NT2/D1 (cell line): Measurements from ENCODE around the gene KANK2.

Experiments
- SUZ12 ChIP-seq: IDR thresholded peaks from 2 replicates; pipeline ENCODE4 v1.6.1; 2011; ENCODE audit not compliant: insufficient read length, insufficient read depth; ENCODE audit errors: extremely low read depth
- YY1 ChIP-seq: IDR thresholded peaks from 2 replicates; pipeline ENCODE4 v1.6.1; 2011; ENCODE audit not compliant: insufficient read length, insufficient read depth
- ZNF274 ChIP-seq: IDR thresholded peaks from 2 replicates; pipeline ENCODE4 v1.6.1; 2011; ENCODE audit warnings: mild to moderate bottlenecking, low read depth, low read length

DNA sequence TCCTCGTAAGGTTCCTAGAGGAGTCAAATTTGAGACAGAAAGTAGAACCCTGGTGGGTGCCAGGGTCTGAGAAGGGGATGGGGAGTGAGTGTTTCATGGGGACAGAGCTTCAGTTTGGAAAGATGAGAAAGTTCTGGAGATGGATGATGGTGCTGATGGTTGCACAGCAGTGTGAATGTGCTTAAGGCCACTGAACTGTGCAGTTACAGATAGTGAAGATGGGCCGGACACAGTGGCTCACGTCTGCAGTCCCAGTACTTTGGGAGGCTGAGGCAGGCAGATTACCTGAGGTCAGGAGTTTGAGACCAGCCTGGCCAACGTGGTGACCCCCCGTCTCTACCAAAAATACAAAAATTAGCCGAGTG is 42.7 kb downstream of the KANK2 start:
- no peak for TF ChIP-seq YY1
- no peak for TF ChIP-seq ZNF274
- no peak for TF ChIP-seq SUZ12
